GM23338 (cell line): ENCODE results near the gene RAD51B. TPM values are rescaled to one million over a fixed set of nuclear protein-coding genes. Genes with fewer than 3 reads are reported as not detected.

Experiments used
- ATAC-seq: fragments of 200-7000 bp; cut with Tn5 transposase; 3 replicates; pipeline ENCODE4 v1.9.1; 2020
- DNase-seq: peaks from one replicate; pipeline ENCODE4 v3.0.0-alpha.2; 2015; ENCODE audit warnings: low spot score
- H2AFZ ChIP-seq: fragments of 200-600 bp; sonication (generic); 2 replicates; pipeline ENCODE4 v1.8.0; 2016; ENCODE audit warnings: antibody characterized with exemption, mild to moderate bottlenecking, moderate library complexity
- H3F3A ChIP-seq: fragments of 200-600 bp; sonication (generic); replicated peaks from 2 replicates; pipeline ENCODE4 v1.8.0; 2017; ENCODE audit warnings: antibody characterized with exemption, mixed run types, low read depth
- H3K27ac ChIP-seq: fragments of 200-600 bp; sonication (generic); 2 replicates; pipeline ENCODE4 v1.6.1; 2016; ENCODE audit warnings: low read depth
- H3K27me3 ChIP-seq: fragments of 200-600 bp; sonication (generic); 2 replicates; pipeline ENCODE4 v1.8.0; 2016; ENCODE audit warnings: mild to moderate bottlenecking, mixed run types, moderate library complexity; ENCODE audit not compliant: insufficient read depth
- H3K36me3 ChIP-seq: fragments of 200-600 bp; sonication (generic); 2 replicates; pipeline ENCODE4 v1.8.0; 2016; ENCODE audit warnings: mild to moderate bottlenecking; ENCODE audit not compliant: insufficient read depth
- H3K4me1 ChIP-seq: fragments of 200-600 bp; sonication (generic); 2 replicates; pipeline ENCODE4 v1.8.0; 2016; ENCODE audit warnings: mild to moderate bottlenecking, moderate library complexity; ENCODE audit not compliant: insufficient read depth
- H3K4me2 ChIP-seq: fragments of 200-600 bp; sonication (generic); 2 replicates; pipeline ENCODE4 v1.7.1; 2017; ENCODE audit warnings: mixed run types
- H3K4me3 ChIP-seq: fragments of 200-600 bp; sonication (generic); 2 replicates; pipeline ENCODE4 v1.6.1; 2016; ENCODE audit warnings: mixed run types
- H3K79me2 ChIP-seq: fragments of 200-600 bp; sonication (generic); replicated peaks from 2 replicates; pipeline ENCODE4 v1.8.0; 2017; ENCODE audit warnings: mild to moderate bottlenecking; ENCODE audit not compliant: insufficient read depth
- H3K9me2 ChIP-seq: fragments of 200-600 bp; sonication (generic); 2 replicates; pipeline ENCODE4 v1.8.0; 2017; ENCODE audit not compliant: insufficient read depth
- H4K20me1 ChIP-seq: fragments of 200-600 bp; sonication (generic); replicated peaks from 2 replicates; pipeline ENCODE4 v1.8.0; 2017; ENCODE audit warnings: mild to moderate bottlenecking; ENCODE audit not compliant: insufficient read depth
- H3K27ac Mint-ChIP-seq: 2 replicates; pipeline ENCODE4 v1.8.0; 2020; ENCODE audit warnings: inconsistent platforms, mild to moderate bottlenecking, moderate library complexity, mixed read lengths
- H3K27me3 Mint-ChIP-seq: 3 replicates; pipeline ENCODE4 v1.8.0; 2022; ENCODE audit warnings: low read depth, mild to moderate bottlenecking, moderate library complexity, mixed read lengths, inconsistent platforms; ENCODE audit not compliant: insufficient read depth, poor library complexity
- H3K36me3 Mint-ChIP-seq: 3 replicates; pipeline ENCODE4 v1.8.0; 2021; ENCODE audit warnings: low read depth, mild to moderate bottlenecking, inconsistent platforms, moderate library complexity, mixed read lengths
- H3K4me1 Mint-ChIP-seq: 3 replicates; pipeline ENCODE4 v1.8.0; 2020; ENCODE audit warnings: mild to moderate bottlenecking, inconsistent platforms, mixed read lengths
- H3K4me3 Mint-ChIP-seq: 3 replicates; pipeline ENCODE4 v1.8.0; 2021; ENCODE audit warnings: moderate library complexity, mild to moderate bottlenecking, inconsistent platforms, mixed read lengths
- H3K9me3 Mint-ChIP-seq: 3 replicates; pipeline ENCODE4 v1.8.0; 2020; ENCODE audit warnings: moderate library complexity, mild to moderate bottlenecking, inconsistent platforms, mixed read lengths
- CREB1 ChIP-seq: fragments of 250-450 bp; sonication (Bioruptor Pico); IDR thresholded peaks from 2 replicates; pipeline ENCODE4 v1.5.0; 2020; ENCODE audit warnings: low read depth, mild to moderate bottlenecking, moderate library complexity
- EZH2phosphoT487 ChIP-seq: fragments of 200-600 bp; sonication (generic); IDR thresholded peaks from one replicate; pipeline ENCODE4 v1.8.1; 2018; ENCODE audit warnings: antibody characterized with exemption; ENCODE audit not compliant: unreplicated experiment
- JUNB ChIP-seq: IDR thresholded peaks from one replicate; pipeline ENCODE4 v1.6.1; 2016; ENCODE audit warnings: antibody characterized with exemption; ENCODE audit not compliant: unreplicated experiment
- NANOG ChIP-seq: IDR thresholded peaks from 2 replicates; pipeline ENCODE4 v1.6.1; 2016; ENCODE audit warnings: antibody characterized with exemption, borderline replicate concordance
- POLR2AphosphoS5 ChIP-seq: IDR thresholded peaks from 2 replicates; pipeline ENCODE4 v1.6.1; 2016; ENCODE audit warnings: antibody characterized with exemption, low read depth
- STAT1 ChIP-seq: IDR thresholded peaks from one replicate; pipeline ENCODE4 v1.6.1; 2016; ENCODE audit warnings: antibody characterized with exemption; ENCODE audit not compliant: unreplicated experiment
- ZNF114 ChIP-seq: fragments of 250-450 bp; sonication (Bioruptor Pico); IDR thresholded peaks from 2 replicates; pipeline ENCODE4 v1.5.0; 2020; ENCODE audit warnings: mild to moderate bottlenecking, moderate library complexity
- polyA plus RNA-seq: library from polyadenylated mRNA; unstranded; fragments of >200 nt; fragmentation: Nextera tagmentation; extraction: Ambion mirVana; gene quantifications from 2 replicates; pipeline ENCODE4 v1.2.1, GENCODE V29; 2016
- total RNA-seq: library from RNA; depleted of rRNA; stranded (reverse); fragments of >200 nt; shearing (Covaris generic); gene quantifications from 2 replicates; pipeline ENCODE4 v1.2.3, GENCODE V29; 2014
- TF ChIP-seq, protein P1 (sequence below): IDR thresholded peaks from one replicate; pipeline ENCODE4 v1.6.1; 2018; ENCODE audit warnings: antibody characterized with exemption; ENCODE audit not compliant: unreplicated experiment
- TF ChIP-seq, protein P2 (sequence below): IDR thresholded peaks from 2 replicates; pipeline ENCODE4 v1.6.1; 2016; ENCODE audit warnings: antibody characterized with exemption
- TF ChIP-seq, protein P3 (sequence below): fragments of 250-450 bp; sonication (Bioruptor Pico); IDR thresholded peaks from 2 replicates; pipeline ENCODE4 v1.5.0; 2020; ENCODE audit warnings: mild to moderate bottlenecking, moderate library complexity

Gene RAD51B
- total and polyA plus RNA-seq, 2 experiments from 2014 or later, result 15.7 to 29.1 TPM

DNA sequence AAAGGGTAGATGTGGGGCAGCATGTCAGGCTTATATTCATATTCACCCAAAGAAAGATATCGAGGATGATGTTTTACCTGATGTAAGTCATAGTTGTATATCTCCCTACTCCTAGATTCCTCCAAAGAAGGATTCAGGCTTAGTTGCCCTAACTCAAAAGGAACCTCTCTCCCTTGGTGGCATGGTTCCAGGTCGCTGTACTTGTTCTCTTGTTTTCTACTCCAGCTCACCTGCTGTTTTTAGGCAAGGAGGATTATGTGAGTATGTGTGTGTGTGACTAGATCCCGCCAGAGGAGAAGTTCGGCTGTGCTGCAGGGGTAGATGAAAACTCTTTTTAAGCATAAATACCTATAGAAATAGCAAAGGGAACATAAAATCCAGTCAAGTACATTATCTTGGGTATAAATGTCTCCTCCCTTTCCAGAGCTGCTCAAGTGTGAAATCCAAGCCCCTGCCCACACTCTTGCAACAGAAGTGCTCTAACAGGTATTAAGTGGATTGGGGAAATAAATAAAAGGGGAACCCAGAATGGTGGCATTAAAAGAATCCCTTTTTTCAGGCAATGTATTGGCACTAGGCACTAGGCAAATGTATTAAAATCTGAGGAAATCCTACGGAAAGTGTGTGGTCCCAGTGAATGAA lies 597.6 kb downstream of the RAD51B start:
- Histone ChIP-seq H3K4me2 (no peak overlapping the region), H3K27ac (no peak overlapping the region), H3K36me3 (no peaks in the 10 kb centered on the region), H3F3A (no peaks in the 10 kb centered on the region), H3K4me1 (0 out of 2 replicates have a peak, but pooled peaks cover 5% of the 10 kb centered on the region), H3K4me3 (no peak overlapping the region), H4K20me1 (no peaks in the 10 kb centered on the region), H2AFZ (no peak overlapping the region), H3K79me2 (no peaks in the 10 kb centered on the region), H3K9me2 (no peaks in the 10 kb centered on the region), H3K27me3 (no peaks in the 10 kb centered on the region)
- no peak overlapping the region for H3K27ac Mint-ChIP-seq
- no peak for TF ChIP-seq STAT1
- no peak for TF ChIP-seq NANOG
- TF ChIP-seq, protein P1, sequence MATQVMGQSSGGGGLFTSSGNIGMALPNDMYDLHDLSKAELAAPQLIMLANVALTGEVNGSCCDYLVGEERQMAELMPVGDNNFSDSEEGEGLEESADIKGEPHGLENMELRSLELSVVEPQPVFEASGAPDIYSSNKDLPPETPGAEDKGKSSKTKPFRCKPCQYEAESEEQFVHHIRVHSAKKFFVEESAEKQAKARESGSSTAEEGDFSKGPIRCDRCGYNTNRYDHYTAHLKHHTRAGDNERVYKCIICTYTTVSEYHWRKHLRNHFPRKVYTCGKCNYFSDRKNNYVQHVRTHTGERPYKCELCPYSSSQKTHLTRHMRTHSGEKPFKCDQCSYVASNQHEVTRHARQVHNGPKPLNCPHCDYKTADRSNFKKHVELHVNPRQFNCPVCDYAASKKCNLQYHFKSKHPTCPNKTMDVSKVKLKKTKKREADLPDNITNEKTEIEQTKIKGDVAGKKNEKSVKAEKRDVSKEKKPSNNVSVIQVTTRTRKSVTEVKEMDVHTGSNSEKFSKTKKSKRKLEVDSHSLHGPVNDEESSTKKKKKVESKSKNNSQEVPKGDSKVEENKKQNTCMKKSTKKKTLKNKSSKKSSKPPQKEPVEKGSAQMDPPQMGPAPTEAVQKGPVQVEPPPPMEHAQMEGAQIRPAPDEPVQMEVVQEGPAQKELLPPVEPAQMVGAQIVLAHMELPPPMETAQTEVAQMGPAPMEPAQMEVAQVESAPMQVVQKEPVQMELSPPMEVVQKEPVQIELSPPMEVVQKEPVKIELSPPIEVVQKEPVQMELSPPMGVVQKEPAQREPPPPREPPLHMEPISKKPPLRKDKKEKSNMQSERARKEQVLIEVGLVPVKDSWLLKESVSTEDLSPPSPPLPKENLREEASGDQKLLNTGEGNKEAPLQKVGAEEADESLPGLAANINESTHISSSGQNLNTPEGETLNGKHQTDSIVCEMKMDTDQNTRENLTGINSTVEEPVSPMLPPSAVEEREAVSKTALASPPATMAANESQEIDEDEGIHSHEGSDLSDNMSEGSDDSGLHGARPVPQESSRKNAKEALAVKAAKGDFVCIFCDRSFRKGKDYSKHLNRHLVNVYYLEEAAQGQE, result no peak
- TF ChIP-seq, protein P2, sequence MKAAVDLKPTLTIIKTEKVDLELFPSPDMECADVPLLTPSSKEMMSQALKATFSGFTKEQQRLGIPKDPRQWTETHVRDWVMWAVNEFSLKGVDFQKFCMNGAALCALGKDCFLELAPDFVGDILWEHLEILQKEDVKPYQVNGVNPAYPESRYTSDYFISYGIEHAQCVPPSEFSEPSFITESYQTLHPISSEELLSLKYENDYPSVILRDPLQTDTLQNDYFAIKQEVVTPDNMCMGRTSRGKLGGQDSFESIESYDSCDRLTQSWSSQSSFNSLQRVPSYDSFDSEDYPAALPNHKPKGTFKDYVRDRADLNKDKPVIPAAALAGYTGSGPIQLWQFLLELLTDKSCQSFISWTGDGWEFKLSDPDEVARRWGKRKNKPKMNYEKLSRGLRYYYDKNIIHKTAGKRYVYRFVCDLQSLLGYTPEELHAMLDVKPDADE, result no peak
- no peak for TF ChIP-seq ZNF114
- no peak for TF ChIP-seq POLR2AphosphoS5
- no peak for TF ChIP-seq EZH2phosphoT487
- TF ChIP-seq JUNB, result no peak
- TF ChIP-seq CREB1, result no peak
- TF ChIP-seq, protein P3, sequence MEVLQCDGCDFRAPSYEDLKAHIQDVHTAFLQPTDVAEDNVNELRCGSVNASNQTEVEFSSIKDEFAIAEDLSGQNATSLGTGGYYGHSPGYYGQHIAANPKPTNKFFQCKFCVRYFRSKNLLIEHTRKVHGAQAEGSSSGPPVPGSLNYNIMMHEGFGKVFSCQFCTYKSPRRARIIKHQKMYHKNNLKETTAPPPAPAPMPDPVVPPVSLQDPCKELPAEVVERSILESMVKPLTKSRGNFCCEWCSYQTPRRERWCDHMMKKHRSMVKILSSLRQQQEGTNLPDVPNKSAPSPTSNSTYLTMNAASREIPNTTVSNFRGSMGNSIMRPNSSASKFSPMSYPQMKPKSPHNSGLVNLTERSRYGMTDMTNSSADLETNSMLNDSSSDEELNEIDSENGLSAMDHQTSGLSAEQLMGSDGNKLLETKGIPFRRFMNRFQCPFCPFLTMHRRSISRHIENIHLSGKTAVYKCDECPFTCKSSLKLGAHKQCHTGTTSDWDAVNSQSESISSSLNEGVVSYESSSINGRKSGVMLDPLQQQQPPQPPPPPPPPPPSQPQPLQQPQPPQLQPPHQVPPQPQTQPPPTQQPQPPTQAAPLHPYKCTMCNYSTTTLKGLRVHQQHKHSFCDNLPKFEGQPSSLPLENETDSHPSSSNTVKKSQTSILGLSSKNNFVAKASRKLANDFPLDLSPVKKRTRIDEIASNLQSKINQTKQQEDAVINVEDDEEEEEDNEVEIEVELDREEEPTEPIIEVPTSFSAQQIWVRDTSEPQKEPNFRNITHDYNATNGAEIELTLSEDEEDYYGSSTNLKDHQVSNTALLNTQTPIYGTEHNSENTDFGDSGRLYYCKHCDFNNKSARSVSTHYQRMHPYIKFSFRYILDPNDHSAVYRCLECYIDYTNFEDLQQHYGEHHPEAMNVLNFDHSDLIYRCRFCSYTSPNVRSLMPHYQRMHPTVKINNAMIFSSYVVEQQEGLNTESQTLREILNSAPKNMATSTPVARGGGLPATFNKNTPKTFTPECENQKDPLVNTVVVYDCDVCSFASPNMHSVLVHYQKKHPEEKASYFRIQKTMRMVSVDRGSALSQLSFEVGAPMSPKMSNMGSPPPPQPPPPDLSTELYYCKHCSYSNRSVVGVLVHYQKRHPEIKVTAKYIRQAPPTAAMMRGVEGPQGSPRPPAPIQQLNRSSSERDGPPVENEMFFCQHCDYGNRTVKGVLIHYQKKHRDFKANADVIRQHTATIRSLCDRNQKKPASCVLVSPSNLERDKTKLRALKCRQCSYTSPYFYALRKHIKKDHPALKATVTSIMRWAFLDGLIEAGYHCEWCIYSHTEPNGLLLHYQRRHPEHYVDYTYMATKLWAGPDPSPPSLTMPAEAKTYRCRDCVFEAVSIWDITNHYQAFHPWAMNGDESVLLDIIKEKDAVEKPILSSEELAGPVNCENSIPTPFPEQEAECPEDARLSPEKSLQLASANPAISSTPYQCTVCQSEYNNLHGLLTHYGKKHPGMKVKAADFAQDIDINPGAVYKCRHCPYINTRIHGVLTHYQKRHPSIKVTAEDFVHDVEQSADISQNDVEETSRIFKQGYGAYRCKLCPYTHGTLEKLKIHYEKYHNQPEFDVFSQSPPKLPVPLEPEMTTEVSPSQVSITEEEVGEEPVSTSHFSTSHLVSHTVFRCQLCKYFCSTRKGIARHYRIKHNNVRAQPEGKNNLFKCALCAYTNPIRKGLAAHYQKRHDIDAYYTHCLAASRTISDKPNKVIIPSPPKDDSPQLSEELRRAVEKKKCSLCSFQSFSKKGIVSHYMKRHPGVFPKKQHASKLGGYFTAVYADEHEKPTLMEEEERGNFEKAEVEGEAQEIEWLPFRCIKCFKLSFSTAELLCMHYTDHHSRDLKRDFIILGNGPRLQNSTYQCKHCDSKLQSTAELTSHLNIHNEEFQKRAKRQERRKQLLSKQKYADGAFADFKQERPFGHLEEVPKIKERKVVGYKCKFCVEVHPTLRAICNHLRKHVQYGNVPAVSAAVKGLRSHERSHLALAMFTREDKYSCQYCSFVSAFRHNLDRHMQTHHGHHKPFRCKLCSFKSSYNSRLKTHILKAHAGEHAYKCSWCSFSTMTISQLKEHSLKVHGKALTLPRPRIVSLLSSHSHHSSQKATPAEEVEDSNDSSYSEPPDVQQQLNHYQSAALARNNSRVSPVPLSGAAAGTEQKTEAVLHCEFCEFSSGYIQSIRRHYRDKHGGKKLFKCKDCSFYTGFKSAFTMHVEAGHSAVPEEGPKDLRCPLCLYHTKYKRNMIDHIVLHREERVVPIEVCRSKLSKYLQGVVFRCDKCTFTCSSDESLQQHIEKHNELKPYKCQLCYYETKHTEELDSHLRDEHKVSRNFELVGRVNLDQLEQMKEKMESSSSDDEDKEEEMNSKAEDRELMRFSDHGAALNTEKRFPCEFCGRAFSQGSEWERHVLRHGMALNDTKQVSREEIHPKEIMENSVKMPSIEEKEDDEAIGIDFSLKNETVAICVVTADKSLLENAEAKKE, result no peak
- no peak overlapping the region for H3K4me3 Mint-ChIP-seq
- ATAC-seq, result no peak
- H3K9me3 Mint-ChIP-seq, result no peaks in the 10 kb centered on the region
- no peaks in the 10 kb centered on the region for H3K27me3 Mint-ChIP-seq
- H3K36me3 Mint-ChIP-seq, result no peaks in the 10 kb centered on the region
- H3K4me1 Mint-ChIP-seq, result peaks cover 20% of the 10 kb centered on the region
- no peak for DNase-seq
